ENCODE results near the gene NOTCH4.
"Not testable (repeated sequence)": the region's sequence is repeated elsewhere in the genome, so short reads cannot be mapped to it uniquely, and the experiment has no call there.

The NOTCH4 gene

GRCh38 chr6:32223258-32224235, at the start of gene NOTCH4:
NOTCH4 (minus strand) TSS chr6:32224067; CDS start chr6:32223928, 139 bp downstream.
- no peak for DNase-seq (ENCODE audit: low spot score)

DNA sequence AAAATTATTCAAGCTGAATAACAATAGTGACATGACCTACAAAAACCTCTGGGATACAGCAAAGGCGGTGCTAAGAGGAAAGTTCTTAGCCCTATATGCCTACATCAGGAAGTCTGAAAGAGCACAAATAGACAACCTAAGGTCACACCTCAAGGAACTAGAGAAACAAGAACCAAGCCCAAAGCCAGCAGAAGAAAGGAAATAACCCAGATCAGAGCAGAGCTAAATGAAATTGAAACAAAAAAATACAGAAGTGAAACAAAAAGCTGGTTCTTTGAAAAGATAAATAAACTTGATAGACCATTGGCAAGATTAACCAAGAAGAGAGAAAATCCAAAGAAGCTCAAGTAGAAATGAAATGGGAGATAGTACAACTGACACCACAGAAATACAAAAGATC, 47.6 kb upstream of the NOTCH4 start:
- no peak for DNase-seq (ENCODE audit: low spot score)

DNA sequence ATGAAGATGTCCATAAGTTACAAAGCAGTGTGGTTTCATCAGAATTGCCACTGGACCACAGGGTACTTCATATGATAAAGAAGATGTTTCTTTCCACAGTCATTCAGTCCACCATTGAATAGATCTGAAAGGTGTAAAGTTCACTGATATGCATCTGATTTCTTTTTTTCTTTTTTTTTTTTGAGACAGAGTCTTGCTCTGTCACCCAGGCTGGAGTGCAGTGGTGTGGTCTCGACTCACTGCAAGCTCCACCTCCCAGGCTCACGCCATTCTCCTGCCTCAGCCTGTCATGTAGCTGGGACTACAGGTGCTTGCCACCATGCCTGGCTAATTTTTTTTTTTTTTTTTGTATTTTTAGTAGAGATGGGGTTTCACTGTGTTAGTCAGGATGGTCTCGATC, 44.6 kb upstream of the NOTCH4 start:
- not testable (repeated sequence) for DNase-seq (ENCODE audit: low spot score)

DNA sequence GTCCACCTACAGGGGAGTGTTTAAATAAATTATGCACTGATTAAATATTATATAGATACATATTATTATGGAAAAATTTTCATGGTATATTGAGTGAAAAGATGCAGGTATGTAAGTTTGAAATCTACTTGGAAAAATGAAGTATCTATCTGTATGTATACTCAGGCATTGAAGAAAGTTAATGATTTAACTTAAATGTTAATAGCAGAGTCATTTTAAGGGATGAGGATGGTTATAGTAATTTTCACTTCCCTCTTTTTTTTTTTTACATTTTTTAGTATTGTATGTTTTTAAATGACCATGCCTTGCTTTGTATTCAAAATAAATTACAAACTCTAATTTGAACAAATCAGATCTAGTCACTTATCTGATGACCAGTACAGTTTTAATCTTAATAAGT, 43.2 kb upstream of the NOTCH4 start:
- DNase-seq (ENCODE audit: low spot score): no peak

GRCh38 chr6:32257262-32257661, 33.4 kb upstream of the NOTCH4 start:
- not testable (repeated sequence) for DNase-seq (ENCODE audit: low spot score)

DNA sequence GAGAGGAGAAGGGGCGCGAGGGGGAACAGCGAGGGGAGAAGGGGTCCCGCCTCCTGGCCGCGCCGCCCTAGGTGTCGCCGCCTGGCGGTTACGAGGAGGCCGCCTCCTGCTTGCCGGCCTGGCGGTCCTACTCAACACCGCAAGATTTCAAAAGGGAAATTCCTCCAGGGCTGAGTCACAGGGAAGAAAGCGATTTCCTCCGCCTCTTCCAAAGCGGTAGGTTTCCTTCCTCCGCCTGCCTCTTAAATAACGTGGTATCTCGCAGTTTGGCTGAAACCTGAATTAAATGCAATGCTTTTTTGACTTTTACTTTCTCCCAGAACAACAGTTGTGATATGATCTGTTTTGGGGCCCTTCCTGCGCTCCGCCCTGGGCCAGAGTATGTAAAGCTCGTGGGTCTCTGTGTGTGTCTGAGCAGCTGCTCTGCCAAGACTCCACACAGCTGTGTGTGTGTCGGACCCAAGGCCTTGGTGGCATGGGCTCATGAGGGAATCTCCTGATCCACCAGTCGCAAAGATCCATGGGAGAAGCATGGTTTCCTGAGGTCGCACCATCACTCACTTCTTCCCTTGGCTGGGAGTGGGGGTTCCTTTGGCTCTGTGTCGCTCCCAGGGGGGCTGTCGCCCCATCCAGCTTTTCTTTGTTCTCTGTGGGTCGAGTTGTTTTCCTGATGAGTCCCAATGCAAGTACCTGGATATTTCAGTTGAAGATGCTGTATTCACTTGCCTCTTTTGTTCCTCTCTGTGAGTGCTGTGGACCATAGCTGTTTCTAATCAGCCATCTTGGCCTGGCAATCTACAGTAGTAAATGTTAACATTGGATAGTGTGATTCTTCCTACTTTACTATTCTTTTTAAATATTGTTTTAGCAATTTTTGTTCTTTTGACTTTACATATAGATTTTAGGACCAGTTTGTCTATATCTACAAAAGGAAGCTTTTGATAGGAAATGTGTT, 31.6 kb upstream of the NOTCH4 start:
- DNase-seq (ENCODE audit: low spot score): peak; percentile 65

DNA sequence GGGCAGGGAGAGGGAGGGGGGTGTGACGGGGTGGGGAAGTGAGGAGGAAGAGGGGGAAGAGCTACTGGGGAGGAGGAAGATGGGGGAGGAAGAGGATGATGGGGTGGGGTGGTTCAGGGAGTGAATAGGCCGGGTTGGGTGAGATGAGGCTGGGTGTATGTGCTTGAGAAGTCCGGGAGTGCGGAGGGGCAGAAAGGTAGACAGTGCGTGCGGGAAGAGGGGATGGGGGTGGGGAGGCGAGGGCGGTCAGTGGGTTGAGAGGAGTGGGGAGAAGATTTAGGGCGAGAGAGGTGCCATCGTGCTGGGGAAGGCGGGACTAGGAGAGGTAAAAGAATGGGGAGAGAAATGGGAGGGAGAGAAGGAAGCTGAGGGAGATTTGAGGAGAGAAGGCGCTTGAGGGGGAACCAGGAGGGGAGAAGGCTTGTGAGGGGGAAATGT, 30.9 kb upstream of the NOTCH4 start:
- no peak for DNase-seq (ENCODE audit: low spot score)

- no peak for DNase-seq (ENCODE audit: low spot score)
Measured at GRCh38 chr6:32252331-32253009, 28.6 kb upstream of the NOTCH4 start.

- no peak for DNase-seq (ENCODE audit: low spot score)
Measured at GRCh38 chr6:32249262-32249661, 25.4 kb upstream of the NOTCH4 start.

DNA sequence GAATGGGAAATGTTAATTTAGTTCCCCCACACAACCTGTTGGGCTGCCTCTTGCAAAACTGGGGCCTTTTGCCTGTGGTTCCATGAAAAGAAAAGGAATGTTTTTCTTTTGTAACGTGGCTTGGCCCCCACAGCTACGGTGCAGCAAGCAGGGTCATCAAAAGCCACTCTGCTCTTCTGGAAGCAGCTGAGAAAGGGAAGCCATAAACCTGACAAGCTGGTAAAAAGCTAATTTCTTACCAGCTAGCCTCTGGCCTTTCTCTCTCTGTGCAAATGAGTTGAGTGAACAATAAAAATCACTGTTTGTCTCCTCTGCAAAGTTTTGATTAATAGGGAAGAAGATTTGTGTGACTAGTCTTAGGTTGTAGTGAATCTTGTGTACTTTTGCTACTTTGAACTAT, 23.5 kb upstream of the NOTCH4 start:
- no peak for DNase-seq (ENCODE audit: low spot score)

DNA sequence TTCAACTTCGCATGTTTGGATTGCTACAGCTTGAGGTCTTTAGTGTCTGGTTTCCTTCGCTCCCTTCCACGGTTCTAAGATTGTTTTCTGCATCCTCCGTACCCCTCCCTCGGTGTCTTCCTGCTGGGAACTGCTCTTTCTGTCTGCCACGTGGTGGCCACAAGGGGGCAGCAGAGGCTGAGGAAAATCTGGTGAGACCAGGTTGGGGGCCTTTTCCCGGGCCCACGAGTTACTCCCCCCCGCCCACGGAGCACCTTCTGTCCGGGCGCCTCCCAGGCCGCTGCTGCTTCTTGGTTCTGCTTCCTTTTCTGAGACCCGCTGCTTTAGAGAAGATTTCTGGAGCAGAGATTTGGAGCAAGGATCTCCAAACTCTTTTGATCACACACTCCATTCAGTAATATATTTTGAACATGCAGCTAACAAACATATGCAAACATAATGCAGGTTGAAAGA, 21.1 kb upstream of the NOTCH4 start:
- DNase-seq (ENCODE audit: low spot score): peak; percentile 61

GRCh38 chr6:32244270-32244669, 20.4 kb upstream of the NOTCH4 start:
- DNase-seq (ENCODE audit: low spot score): no peak

DNA sequence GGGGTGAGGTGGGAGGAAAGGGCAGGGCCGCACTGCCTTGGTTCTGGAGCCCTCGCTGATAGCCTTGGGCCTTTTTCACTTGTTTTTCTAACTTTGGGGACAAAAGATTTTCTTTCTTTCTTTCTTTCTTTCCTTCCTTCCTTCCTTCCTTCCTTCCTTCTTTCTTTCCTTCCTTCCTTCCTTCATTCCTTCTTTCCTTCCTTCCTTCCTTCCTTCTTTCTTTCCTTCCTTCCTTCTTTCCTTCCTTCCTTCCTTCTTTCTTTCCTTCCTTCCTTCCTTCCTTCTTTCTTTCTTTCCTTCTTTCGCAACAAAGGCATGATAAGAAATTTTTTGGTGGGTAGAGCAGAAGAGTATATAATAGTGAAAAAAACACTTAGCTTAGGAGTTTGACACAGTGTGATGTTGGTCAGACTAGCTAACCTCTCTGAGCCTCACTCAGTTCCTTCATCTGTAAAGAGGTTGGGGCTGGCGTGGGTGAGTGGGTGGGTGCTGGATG, 18.5 kb upstream of the NOTCH4 start:
- DNase-seq (ENCODE audit: low spot score): not testable (repeated sequence)

DNA sequence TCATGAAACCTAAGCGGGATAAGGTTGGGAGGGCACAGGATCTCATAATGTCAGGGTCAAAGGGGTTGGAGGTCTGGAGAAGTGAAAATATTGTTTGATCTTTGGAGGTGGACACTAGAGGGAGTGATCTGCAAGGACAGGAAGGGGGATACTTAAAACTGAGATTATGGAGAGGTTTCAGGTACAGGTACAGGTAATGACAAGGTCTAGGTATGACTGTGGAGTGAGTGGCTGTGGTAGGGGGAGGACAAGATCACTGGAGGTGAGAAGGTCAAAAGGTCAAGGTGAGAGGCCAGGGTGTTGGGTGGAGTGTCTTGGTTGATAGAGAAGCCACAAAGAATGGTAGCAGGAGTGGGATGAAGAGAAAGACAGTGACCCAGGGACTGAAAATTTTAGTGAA, 16.8 kb upstream of the NOTCH4 start:
- no peak for DNase-seq (ENCODE audit: low spot score)

GRCh38 chr6:32239462-32239861, 15.6 kb upstream of the NOTCH4 start:
- DNase-seq (ENCODE audit: low spot score): no peak

GRCh38 chr6:32234934-32235333, 11.1 kb upstream of the NOTCH4 start:
- no peak for DNase-seq (ENCODE audit: low spot score)

DNA sequence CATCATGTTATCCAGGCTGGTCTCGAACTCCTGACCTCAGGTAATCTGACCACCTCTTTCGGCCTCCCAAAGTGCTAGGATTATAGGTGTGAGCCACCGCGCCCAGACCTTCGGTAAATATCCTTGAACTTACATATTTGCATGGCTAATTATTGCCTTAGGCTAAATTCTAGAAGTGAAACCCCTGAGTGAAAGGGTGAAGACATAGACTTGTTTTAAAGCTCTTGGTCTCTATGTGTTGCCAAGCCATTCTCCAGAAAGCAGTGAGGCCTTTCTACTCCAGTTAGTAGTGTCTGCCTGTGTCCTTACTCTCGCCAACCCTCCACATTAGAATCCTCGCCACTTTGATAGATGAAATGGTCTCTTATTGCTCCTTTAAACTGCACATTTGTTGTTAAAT, 2.6 kb upstream of the NOTCH4 start:
- no peak for DNase-seq (ENCODE audit: low spot score)

DNA sequence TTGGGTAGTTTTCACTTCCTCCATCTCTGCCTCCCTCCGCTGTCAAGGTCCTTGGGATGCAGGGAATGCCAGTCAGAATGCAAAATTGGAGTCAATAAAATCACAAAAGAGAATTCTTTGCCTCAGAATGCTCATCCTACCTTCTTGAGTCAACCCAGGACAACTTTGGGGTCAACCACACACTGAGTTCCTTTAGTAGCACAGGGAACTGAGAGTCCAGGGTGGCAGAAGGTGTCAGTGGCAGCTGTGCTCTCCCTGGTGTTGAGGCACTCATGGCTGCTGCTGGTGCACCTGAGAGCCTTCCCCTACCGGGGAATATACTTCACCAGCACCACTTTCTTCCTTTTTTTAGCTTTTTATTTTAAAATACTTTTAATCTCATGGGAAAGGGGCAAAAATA, 829 bp upstream of the NOTCH4 start:
- no peak for DNase-seq (ENCODE audit: low spot score)

DNA sequence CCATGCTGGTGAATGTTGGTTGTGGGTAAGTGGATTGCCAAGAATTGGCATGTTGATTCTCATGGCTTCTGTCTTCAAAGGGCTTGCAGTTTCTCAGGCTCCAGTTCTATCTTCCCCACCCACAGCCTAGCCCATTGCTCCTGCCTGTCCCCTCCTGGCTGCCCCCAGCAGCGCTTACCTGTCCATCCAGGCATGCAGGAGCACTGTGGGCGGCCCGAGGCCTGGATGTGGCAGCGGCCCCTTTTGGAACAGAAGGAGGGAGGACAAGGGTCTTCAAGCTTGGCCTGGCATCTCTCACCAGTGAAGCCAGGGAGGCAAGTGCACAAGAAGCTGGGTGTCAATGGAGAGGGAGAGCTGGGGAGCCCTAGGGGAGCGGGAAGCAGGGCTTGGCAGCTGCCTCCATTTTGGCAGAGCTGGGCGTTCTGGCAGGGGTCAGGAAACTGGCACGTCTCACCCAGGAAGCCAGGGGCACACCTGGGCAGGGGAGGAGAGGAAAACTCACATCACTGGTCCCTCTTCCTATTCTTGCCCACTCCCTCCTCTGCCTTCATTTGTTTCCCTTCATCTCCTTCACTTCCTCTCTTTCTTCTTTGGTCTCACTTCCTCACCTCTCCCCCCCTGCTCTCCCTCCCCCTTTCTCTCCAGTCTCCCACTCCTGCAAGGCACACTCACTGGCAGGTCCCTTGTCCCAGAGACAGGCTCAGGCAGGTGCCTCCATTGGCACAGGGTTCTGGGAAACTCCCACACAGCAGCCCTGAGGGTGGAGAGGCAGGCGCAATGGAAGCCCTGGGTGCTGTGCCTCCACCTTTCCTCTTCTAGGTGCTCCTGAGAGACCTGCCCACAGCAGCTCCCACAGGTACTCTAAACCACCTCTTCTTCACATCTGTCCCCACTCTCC, 1.3 kb downstream of the NOTCH4 start:
- no peak for DNase-seq (ENCODE audit: low spot score)

DNA sequence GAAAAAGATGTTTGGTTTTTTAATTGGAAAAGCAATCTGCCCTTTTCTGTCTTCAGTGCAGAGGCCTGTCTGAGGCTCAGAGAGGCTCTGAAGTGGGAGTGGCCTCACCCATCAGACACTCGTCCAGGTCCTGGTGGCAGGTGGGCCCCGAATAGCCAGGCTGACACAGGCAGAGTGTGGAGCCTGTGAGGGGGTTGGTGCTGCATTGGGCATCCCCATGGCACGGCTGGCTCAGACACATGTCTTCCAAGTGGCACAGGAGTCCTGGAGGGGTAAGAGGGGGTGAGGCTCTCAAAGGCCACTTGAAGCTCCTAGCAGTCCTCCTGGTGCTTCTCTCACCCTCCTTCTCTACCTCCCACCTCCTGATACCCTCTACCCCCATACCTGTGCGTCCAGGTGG, 3.8 kb downstream of the NOTCH4 start:
- DNase-seq (ENCODE audit: low spot score): no peak

- DNase-seq (ENCODE audit: low spot score): no peak
Measured at GRCh38 chr6:32218167-32218566, 5.7 kb downstream of the NOTCH4 start.

All from putamen (tissue), 1 donor.